ENCODE data around the gene ANTXR1. TPM values are rescaled to one million over a fixed set of nuclear protein-coding genes. Genes with fewer than 3 reads are reported as not detected.
"Not testable (repeated sequence)": the region's sequence is repeated elsewhere in the genome, so short reads cannot be mapped to it uniquely, and the experiment has no call there.

Gene ANTXR1
- total RNA-seq, 1 donor from 2014 or later = not detected

- no peak for ATAC-seq (ENCODE audit: low read depth)
- no peak for TF ChIP-seq CTCF (IDR thresholded peaks at IDR 0.05)
- H3K27me3 Mint-ChIP-seq = peaks cover 8% of the 10 kb centered on the region
- H3K36me3 Mint-ChIP-seq (ENCODE audit: low read depth) = no peaks in the 10 kb centered on the region
- no peak overlapping the region for H3K27ac Mint-ChIP-seq
- H3K4me1 Mint-ChIP-seq = no peaks in the 10 kb centered on the region
- no peaks in the 10 kb centered on the region for H3K9me3 Mint-ChIP-seq
- DNase-seq = no peak
- no peak overlapping the region for H3K4me3 Mint-ChIP-seq
- POLR2A ChIA-PET = no interaction called here
- CTCF ChIA-PET = no interaction called here
- intact Hi-C loops (cut with micrococcal nuclease) = no loop called here
Measured at GRCh38 chr2:69223759-69224511, 211.0 kb downstream of the ANTXR1 start.

GRCh38 chr2:69224512-69224837 lies 211.5 kb downstream of the ANTXR1 start:
- TF ChIP-seq CTCF (IDR thresholded peaks at IDR 0.05) = no peak
- ChIA-PET CTCF (no interaction called here), POLR2A (no interaction called here)
- H3K36me3 Mint-ChIP-seq (ENCODE audit: low read depth) = no peaks in the 10 kb centered on the region
- intact Hi-C loops (cut with micrococcal nuclease) = no loop called here
- no peaks in the 10 kb centered on the region for H3K9me3 Mint-ChIP-seq
- no peak overlapping the region for H3K4me3 Mint-ChIP-seq
- ATAC-seq (ENCODE audit: low read depth) (no peak), DNase-seq (no peak)
- no peaks in the 10 kb centered on the region for H3K4me1 Mint-ChIP-seq
- peaks cover 8% of the 10 kb centered on the region for H3K27me3 Mint-ChIP-seq
- no peak overlapping the region for H3K27ac Mint-ChIP-seq

GRCh38 chr2:69225933-69226332 lies 213.0 kb downstream of the ANTXR1 start:
- intact Hi-C loops (cut with micrococcal nuclease) = no loop called here
- H3K36me3 Mint-ChIP-seq (ENCODE audit: low read depth) = no peaks in the 10 kb centered on the region
- DNase-seq (no peak), ATAC-seq (ENCODE audit: low read depth) (no peak)
- no peak for TF ChIP-seq CTCF (IDR thresholded peaks at IDR 0.05)
- H3K9me3 Mint-ChIP-seq = peaks cover 2% of the 10 kb centered on the region
- ChIA-PET CTCF (no interaction called here), POLR2A (no interaction called here)
- H3K27ac Mint-ChIP-seq = no peak overlapping the region
- H3K27me3 Mint-ChIP-seq = peaks cover 10% of the 10 kb centered on the region
- no peaks in the 10 kb centered on the region for H3K4me1 Mint-ChIP-seq
- no peak overlapping the region for H3K4me3 Mint-ChIP-seq

- no peaks in the 10 kb centered on the region for H3K36me3 Mint-ChIP-seq (ENCODE audit: low read depth)
- TF ChIP-seq CTCF (IDR thresholded peaks at IDR 0.05) = no peak
- CTCF ChIA-PET = no interaction called here
Measured at GRCh38 chr2:69226903-69227302, 213.9 kb downstream of the ANTXR1 start.

GRCh38 chr2:69227716-69228115 lies 214.7 kb downstream of the ANTXR1 start:
- TF ChIP-seq CTCF (IDR thresholded peaks at IDR 0.05) = no peak
- no peaks in the 10 kb centered on the region for H3K4me1 Mint-ChIP-seq
- DNase-seq = no peak

More at GRCh38 chr2:69226903-69227302, 213.9 kb downstream of the ANTXR1 start:
- no peak overlapping the region for H3K27ac Mint-ChIP-seq
- no peak overlapping the region for H3K4me3 Mint-ChIP-seq
- H3K4me1 Mint-ChIP-seq = no peaks in the 10 kb centered on the region
- ATAC-seq (ENCODE audit: low read depth) = no peak
- peaks cover 2% of the 10 kb centered on the region for H3K9me3 Mint-ChIP-seq
- POLR2A ChIA-PET = no interaction called here
- no peak for DNase-seq
- intact Hi-C loops (cut with micrococcal nuclease) = no loop called here
- H3K27me3 Mint-ChIP-seq = peaks cover 20% of the 10 kb centered on the region

GRCh38 chr2:69230946-69231345 lies 218.0 kb downstream of the ANTXR1 start:
- H3K4me1 Mint-ChIP-seq; ATAC-seq (ENCODE audit: low read depth); H3K27ac Mint-ChIP-seq; H3K36me3 Mint-ChIP-seq (ENCODE audit: low read depth); H3K4me3 Mint-ChIP-seq; H3K9me3 Mint-ChIP-seq; POLR2A ChIA-PET; CTCF ChIA-PET; intact Hi-C loops (cut with micrococcal nuclease); DNase-seq: not testable (repeated sequence)
- peaks cover 13% of the 10 kb centered on the region for H3K27me3 Mint-ChIP-seq

More at GRCh38 chr2:69227716-69228115, 214.7 kb downstream of the ANTXR1 start:
- intact Hi-C loops (cut with micrococcal nuclease) = no loop called here
- peaks cover 2% of the 10 kb centered on the region for H3K9me3 Mint-ChIP-seq
- ChIA-PET POLR2A (no interaction called here), CTCF (no interaction called here)
- no peak for ATAC-seq (ENCODE audit: low read depth)
- H3K27me3 Mint-ChIP-seq = peaks cover 19% of the 10 kb centered on the region
- no peak overlapping the region for H3K4me3 Mint-ChIP-seq
- H3K27ac Mint-ChIP-seq = no peak overlapping the region
- H3K36me3 Mint-ChIP-seq (ENCODE audit: low read depth) = no peaks in the 10 kb centered on the region

All from activated B cell treated with CpG ODN at 0.5 μM for 24 hours (primary cell).